Peyer's patch (tissue), 4 donors: Measurements from ENCODE around the gene ZNF844. TPM values are rescaled to one million over a fixed set of nuclear protein-coding genes. Genes with fewer than 3 reads are reported as not detected.
"Not testable (repeated sequence)": the region's sequence is repeated elsewhere in the genome, so short reads cannot be mapped to it uniquely, and the experiment has no call there.

Source experiments
- DNase-seq, 3 donors: peaks; one replicate each; pipeline ENCODE4 v3.0.0-alpha.2; 2017 to 2019
- H3K27ac ChIP-seq, 4 donors: fragments of 200-600 bp; sonication (generic); one replicate each; pipeline ENCODE4 v1.5.1; 2016 to 2019
- H3K27me3 ChIP-seq, 2 donors: fragments of 200-600 bp; sonication (generic); one replicate each; pipeline ENCODE4 v1.5.1; 2019
- H3K36me3 ChIP-seq, 3 donors: fragments of 200-600 bp; sonication (generic); one replicate each; pipeline ENCODE4 v1.5.1; 2016 to 2019
- H3K4me1 ChIP-seq, 4 donors: fragments of 200-600 bp; sonication (generic); one replicate each; pipeline ENCODE4 v1.5.1; 2016 to 2019
- H3K4me3 ChIP-seq, 4 donors: fragments of 200-600 bp; sonication (generic); 1 replicate in 3 of 4; 2 replicates in 1 of 4; pipeline ENCODE4 v1.5.1; 2016 to 2019; ENCODE audit warnings: mild to moderate bottlenecking in 1 of 4
- H3K9me3 ChIP-seq, 4 donors: fragments of 200-600 bp; sonication (generic); one replicate each; pipeline ENCODE4 v1.5.1; 2016 to 2019; ENCODE audit warnings: mild to moderate bottlenecking in 1 of 4
- POLR2A ChIP-seq, 2 donors: fragments of 450-650 bp; IDR thresholded peaks; one replicate each; pipeline ENCODE4 v1.5.1; 2017; ENCODE audit warnings: antibody characterized with exemption in 2 of 2, mild to moderate bottlenecking in 2 of 2, moderate library complexity in 2 of 2
- total RNA-seq, 4 donors: library from RNA; depleted of rRNA; stranded (reverse); fragments of >200 nt; gene quantifications; one replicate each; pipeline ENCODE4 v1.1.0, GENCODE V29; 2016
- TF ChIP-seq, protein P1 (sequence below), 6 experiments: fragments of 450-650 bp in 4 of 6; fragments of 200-600 bp in 2 of 6; sonication (generic) in 1 of 6; IDR thresholded peaks; one replicate each; pipeline ENCODE4 v1.5.1; 2017 to 2019; ENCODE audit warnings: antibody characterized with exemption in 6 of 6, mild to moderate bottlenecking in 3 of 6, moderate library complexity in 1 of 6

Gene ZNF844
- total RNA-seq, 4 donors from 2014 or later = 7.0 to 16.5 (median 9.6) TPM

DNA sequence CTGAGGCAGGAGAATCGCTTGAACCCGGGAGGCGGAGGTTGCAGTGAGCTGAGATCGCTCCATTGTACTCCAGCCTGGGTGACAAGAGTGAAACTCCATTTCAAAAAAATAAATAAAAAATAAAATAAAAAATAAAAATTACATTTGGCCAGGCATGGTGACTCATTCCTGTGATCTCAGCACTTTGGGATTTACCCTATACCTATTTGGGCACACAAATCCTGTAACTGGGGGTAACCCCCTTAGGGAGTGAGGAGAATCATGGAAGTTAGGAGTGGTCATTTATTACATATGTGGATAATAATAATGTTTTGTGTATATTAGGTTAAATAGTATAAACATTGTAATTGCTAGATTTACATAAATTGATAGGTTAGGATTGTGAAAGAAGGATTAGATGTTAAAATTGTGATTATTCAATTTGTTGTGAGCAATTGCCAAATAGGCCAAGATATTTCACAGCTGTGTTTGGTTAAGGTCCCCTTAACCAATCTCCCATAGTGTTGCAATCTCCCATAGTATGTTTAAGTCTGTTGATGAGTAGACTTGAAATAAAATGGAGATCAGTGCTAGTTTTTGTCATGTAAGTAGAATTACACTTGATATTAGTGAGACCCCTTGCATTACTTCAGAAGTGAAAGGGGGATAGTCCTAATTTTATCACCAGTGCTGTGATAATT, 30.7 kb downstream of the ZNF844 start:
- H3K4me1 ChIP-seq = peaks cover 0 to 16% (median 2%) of the 10 kb centered on the region in 4 donors
- no peaks in the 10 kb centered on the region for H3K9me3 ChIP-seq
- TF ChIP-seq, protein P1, sequence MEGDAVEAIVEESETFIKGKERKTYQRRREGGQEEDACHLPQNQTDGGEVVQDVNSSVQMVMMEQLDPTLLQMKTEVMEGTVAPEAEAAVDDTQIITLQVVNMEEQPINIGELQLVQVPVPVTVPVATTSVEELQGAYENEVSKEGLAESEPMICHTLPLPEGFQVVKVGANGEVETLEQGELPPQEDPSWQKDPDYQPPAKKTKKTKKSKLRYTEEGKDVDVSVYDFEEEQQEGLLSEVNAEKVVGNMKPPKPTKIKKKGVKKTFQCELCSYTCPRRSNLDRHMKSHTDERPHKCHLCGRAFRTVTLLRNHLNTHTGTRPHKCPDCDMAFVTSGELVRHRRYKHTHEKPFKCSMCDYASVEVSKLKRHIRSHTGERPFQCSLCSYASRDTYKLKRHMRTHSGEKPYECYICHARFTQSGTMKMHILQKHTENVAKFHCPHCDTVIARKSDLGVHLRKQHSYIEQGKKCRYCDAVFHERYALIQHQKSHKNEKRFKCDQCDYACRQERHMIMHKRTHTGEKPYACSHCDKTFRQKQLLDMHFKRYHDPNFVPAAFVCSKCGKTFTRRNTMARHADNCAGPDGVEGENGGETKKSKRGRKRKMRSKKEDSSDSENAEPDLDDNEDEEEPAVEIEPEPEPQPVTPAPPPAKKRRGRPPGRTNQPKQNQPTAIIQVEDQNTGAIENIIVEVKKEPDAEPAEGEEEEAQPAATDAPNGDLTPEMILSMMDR (IDR thresholded peaks at IDR 0.05) = no peak
- no peak for TF ChIP-seq POLR2A (IDR thresholded peaks at IDR 0.05)
- H3K36me3 ChIP-seq = no peaks in the 10 kb centered on the region
- H3K27me3 ChIP-seq = no peaks in the 10 kb centered on the region
- H3K4me3 ChIP-seq = no peak overlapping the region
- no peak for DNase-seq
- no peak overlapping the region for H3K27ac ChIP-seq

DNA sequence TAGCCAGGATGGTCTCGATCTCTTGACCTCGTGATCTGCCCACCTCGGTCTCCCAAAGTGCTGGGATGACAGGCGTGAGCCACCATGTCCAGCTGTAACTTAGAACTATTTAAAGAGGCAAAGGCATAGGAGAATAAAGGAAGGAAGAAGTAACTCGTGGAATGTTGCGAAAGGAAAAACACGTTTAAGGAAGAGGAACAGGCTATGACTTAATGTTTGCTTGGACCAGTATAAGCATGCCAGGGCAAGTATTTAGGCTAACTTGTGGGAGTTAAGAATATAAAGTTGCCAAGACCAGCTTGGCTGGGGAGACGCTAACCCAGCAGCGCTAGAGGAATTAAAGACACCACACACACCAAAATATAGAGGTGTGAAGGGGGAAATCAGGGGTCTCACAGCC, 33.5 kb downstream of the ZNF844 start:
- Histone ChIP-seq H3K27ac (no peak overlapping the region), H3K27me3 (no peaks in the 10 kb centered on the region), H3K9me3 (no peaks in the 10 kb centered on the region), H3K4me3 (no peak overlapping the region), H3K36me3 (no peaks in the 10 kb centered on the region), H3K4me1 (peaks cover 0 to 3% (median 0%) of the 10 kb centered on the region in 4 donors)
- no peak for TF ChIP-seq POLR2A (IDR thresholded peaks at IDR 0.05)
- TF ChIP-seq, protein P1 (IDR thresholded peaks at IDR 0.05) = no peak
- no peak for DNase-seq

DNA sequence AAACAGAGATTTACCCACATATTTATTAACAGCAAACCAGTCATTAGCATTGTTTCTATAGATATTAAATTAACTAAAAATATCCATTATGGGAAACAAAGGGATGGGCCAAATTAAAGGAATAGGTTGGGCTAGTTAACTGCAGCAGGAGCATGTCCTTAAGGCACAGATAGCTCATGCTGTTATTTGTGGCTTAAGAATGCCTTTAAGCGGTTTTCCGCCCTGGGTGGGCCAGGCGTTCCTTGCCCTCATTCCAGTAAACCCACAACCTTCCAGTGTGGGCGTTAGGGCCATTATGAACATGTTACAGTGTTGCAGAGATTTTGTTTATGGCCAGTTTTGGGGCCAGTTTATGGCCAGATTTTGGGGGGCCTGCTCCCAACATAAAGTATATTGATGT, 39.4 kb downstream of the ZNF844 start:
- H3K27ac ChIP-seq, H3K4me3 ChIP-seq, H3K9me3 ChIP-seq, H3K27me3 ChIP-seq, DNase-seq, H3K4me1 ChIP-seq, H3K36me3 ChIP-seq: not testable (repeated sequence)

DNA sequence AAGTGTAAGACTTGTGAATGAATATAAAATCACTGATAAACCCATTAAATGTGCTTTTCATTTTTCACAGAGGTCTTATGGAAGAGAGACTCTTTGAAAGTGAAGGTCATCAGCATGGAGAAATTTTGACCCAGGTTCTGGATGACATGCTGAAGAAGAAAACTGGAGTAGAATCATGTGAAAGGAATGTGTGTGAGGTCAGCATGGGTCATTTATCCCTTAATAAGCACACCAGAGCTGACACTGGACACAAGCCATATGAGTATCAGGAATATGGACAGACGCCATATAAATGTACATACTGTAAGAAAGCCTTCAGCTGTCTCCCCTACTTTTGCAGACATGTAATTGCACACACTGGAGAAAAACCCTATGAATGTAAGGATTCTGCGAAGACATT, 46.6 kb downstream of the ZNF844 start:
- Histone ChIP-seq H3K9me3 (peaks cover 0 to 3% (median 0%) of the 10 kb centered on the region in 4 donors), H3K4me1 (no peaks in the 10 kb centered on the region), H3K27me3 (no peaks in the 10 kb centered on the region), H3K4me3 (no peak overlapping the region), H3K36me3 (no peaks in the 10 kb centered on the region), H3K27ac (no peak overlapping the region)
- DNase-seq = no peak
- TF ChIP-seq, protein P1 (IDR thresholded peaks at IDR 0.05) = no peak
- TF ChIP-seq POLR2A (IDR thresholded peaks at IDR 0.05) = no peak

DNA sequence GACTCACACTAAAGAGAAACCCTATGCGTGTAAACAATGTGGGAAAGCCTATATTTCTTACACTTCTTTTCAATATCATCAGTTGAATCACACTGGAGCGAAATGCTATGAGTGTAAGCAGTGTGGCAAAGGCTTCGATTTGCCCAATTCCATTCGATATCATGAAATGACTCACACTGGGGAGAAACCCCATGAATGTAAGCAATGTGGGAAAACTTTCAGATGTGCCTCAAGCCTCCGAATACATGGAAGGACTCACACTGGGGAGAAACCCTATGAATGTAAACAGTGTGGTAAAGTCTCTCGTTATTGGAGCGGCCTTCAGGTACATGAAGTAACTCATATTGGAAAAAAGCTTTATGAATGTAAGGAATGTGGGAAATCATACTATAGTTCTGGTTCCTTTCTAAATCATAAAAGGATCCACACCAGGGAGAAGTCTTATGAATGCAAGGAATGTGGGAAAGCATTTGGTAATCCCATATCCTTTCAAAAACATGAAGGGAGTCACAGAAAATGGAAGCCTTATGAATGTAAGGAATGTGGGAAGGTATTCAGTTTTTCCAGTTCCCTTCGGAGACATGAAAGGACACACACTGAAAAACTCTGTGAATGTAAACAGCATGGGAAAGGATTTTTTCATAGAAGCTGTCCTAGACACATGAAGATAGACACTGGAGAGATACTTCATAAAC, 47.6 kb downstream of the ZNF844 start:
- no peaks in the 10 kb centered on the region for H3K36me3 ChIP-seq
- no peaks in the 10 kb centered on the region for H3K4me1 ChIP-seq
- no peaks in the 10 kb centered on the region for H3K27me3 ChIP-seq
- peaks cover 0 to 3% (median 0%) of the 10 kb centered on the region in 4 donors for H3K9me3 ChIP-seq
- TF ChIP-seq, protein P1 (IDR thresholded peaks at IDR 0.05) = no peak
- TF ChIP-seq POLR2A (IDR thresholded peaks at IDR 0.05) = no peak
- H3K27ac ChIP-seq = no peak overlapping the region
- H3K4me3 ChIP-seq = no peak overlapping the region
- DNase-seq = no peak

DNA sequence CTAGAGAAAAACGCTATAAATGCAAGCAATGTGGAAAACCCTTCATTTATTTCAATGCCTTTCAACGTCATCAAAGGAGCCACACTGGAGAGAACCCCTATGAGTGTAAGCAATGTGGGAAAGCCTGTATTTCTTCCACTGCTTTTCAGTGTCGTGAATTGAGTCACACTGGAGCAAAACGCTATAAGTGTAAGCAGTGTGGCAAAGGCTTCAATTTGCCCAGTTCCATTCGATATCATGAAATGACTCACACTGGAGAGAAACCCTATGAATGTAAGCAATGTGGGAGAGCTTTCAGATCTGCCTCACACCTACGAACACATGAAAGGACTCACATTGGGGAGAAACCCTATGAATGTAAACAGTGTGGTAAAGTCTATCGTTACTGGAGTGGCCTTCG, 48.2 kb downstream of the ZNF844 start:
- Histone ChIP-seq H3K36me3 (no peaks in the 10 kb centered on the region), H3K4me3 (no peak overlapping the region), H3K27ac (no peak overlapping the region), H3K4me1 (no peaks in the 10 kb centered on the region), H3K9me3 (peaks cover 0 to 3% (median 0%) of the 10 kb centered on the region in 4 donors), H3K27me3 (no peaks in the 10 kb centered on the region)
- TF ChIP-seq POLR2A (IDR thresholded peaks at IDR 0.05) = no peak
- TF ChIP-seq, protein P1 (IDR thresholded peaks at IDR 0.05) = no peak
- no peak for DNase-seq
